Measurements from ENCODE around the gene IFITM1. TPM values are rescaled to one million over a fixed set of nuclear protein-coding genes. Genes with fewer than 3 reads are reported as not detected.

The IFITM1 gene
- total and polyA plus RNA-seq, 2 donors (not counting 3 experiments of a cell fraction or from before 2014, with no cell fraction given), result 11.5 to 24.6 TPM

- POLR2A ChIA-PET, result interaction anchor here (0.5 kb wide), 1 partner anchor 16 kb away, joined by 3 read pairs; no protein-coding TSS in a partner anchor
- no peak for DNase-seq (ENCODE audit: low read depth, low spot score)
- no peak overlapping the region for H3K9ac ChIP-seq (replicated peaks; ENCODE audit: extremely low read depth, insufficient read depth, low read length)
- no peaks in the 10 kb centered on the region for H4K20me1 ChIP-seq (replicated peaks; ENCODE audit: control insufficient read depth, extremely low read depth, insufficient read depth, low read length)
- no peak overlapping the region for H3K27ac ChIP-seq (ENCODE audit: insufficient read depth, low read depth, low read length)
- peaks cover 0 to 8% of the 10 kb centered on the region in 2 experiments for H3K36me3 ChIP-seq (ENCODE audit: control insufficient read depth in 2 of 2, extremely low read depth in 1 of 2, insufficient read depth in 2 of 2, low read length in 2 of 2)
- FAIRE-seq, result no peak
- no TSS peak for BruUV-seq (replicated peaks)
- H3K9me1 ChIP-seq (replicated peaks; ENCODE audit: control insufficient read depth, extremely low read depth, insufficient read depth, low read length), result no peaks in the 10 kb centered on the region
- H3K4me1 ChIP-seq (ENCODE audit: control insufficient read depth, extremely low read depth, insufficient read depth, low read length), result no peaks in the 10 kb centered on the region
- no peak overlapping the region for H3K4me2 ChIP-seq (ENCODE audit: insufficient read depth, low read length)
- H3K9me3 ChIP-seq (replicated peaks; ENCODE audit: control insufficient read depth, insufficient read depth, low read length), result no peaks in the 10 kb centered on the region
- H2AFZ ChIP-seq (ENCODE audit: low read depth, low read length), result no peak overlapping the region
- H3K79me2 ChIP-seq (ENCODE audit: control insufficient read depth, insufficient read depth, low read length), result no peaks in the 10 kb centered on the region
- dilution Hi-C loops (cut with MboI; ENCODE audit: extremely low pct_ligation_motif_present, low sequenced_read_pairs) (no loop called here), intact Hi-C loops (cut with micrococcal nuclease) (no loop called here)
- no peak overlapping the region for H3K4me3 ChIP-seq (replicated peaks in 1 of 3; ENCODE audit: insufficient read depth in 1 of 3, low read depth in 1 of 3, low read length in 3 of 3)
- no peaks in the 10 kb centered on the region for H3K27me3 ChIP-seq (ENCODE audit: control insufficient read depth in 2 of 2, insufficient read depth in 2 of 2, low read length in 2 of 2)
- TF ChIP-seq FOS (IDR thresholded peaks at IDR 0.05; ENCODE audit: borderline replicate concordance, insufficient read depth, low read length), result no peak
- TF ChIP-seq MAX (IDR thresholded peaks at IDR 0.05; ENCODE audit: insufficient read depth, insufficient read length), result no peak
- TF ChIP-seq JUN (IDR thresholded peaks at IDR 0.05; ENCODE audit: borderline replicate concordance, insufficient read depth, insufficient read length, low read depth), result no peak
- no peak for TF ChIP-seq POLR2A (IDR thresholded peaks at IDR 0.05; ENCODE audit: low read depth, low read length)
- no peak for TF ChIP-seq POLR2AphosphoS5 (IDR thresholded peaks at IDR 0.05; ENCODE audit: insufficient read depth, low read depth, low read length)
- TF ChIP-seq EZH2 (IDR thresholded peaks at IDR 0.05; ENCODE audit: borderline replicate concordance, low read depth, low read length, severe bottlenecking), result no peak
- no peak for TF ChIP-seq GATA2 (IDR thresholded peaks at IDR 0.05; ENCODE audit: insufficient read depth, insufficient read length, low read depth, low read length)
- TF ChIP-seq MYC (IDR thresholded peaks at IDR 0.05; ENCODE audit: low read depth, low read length), result no peak
- TF ChIP-seq CTCF (IDR thresholded peaks at IDR 0.05; ENCODE audit: extremely low read depth in 1 of 2, insufficient read depth in 1 of 2, low read depth in 1 of 2, low read length in 2 of 2), result no peak
- CTCF ChIA-PET, result no interaction called here
Observed at GRCh38 chr11:293271-293851, 20.5 kb upstream of the IFITM1 start.
